DND-41 (cell line): ENCODE results near the gene TCP1.

Experiments used
- ATAC-seq: fragments of 200-7000 bp; cut with Tn5 transposase; 3 replicates; pipeline ENCODE4 v1.9.1; 2021; ENCODE audit warnings: low read depth; ENCODE audit not compliant: insufficient read depth
- DNase-seq: peaks from one replicate; pipeline ENCODE4 v3.0.0-alpha.2; 2020
- H2AFZ ChIP-seq: 2 replicates; pipeline ENCODE4 v1.6.0; 2012; ENCODE audit warnings: low read depth, low read length
- H3K27ac ChIP-seq: 2 replicates; pipeline ENCODE4 v1.5.1; 2012; ENCODE audit warnings: low read length, inconsistent platforms
- H3K27me3 ChIP-seq: fragments of 200-600 bp; sonication (generic); 2 replicates; pipeline ENCODE4 v1.6.0; 2012; ENCODE audit warnings: low read length, mild to moderate bottlenecking, inconsistent platforms; ENCODE audit not compliant: insufficient read depth, poor library complexity
- H3K36me3 ChIP-seq: 2 replicates; pipeline ENCODE4 v1.5.1; 2012; ENCODE audit warnings: low read length, inconsistent platforms; ENCODE audit not compliant: insufficient read depth
- H3K4me1 ChIP-seq: 2 replicates; pipeline ENCODE4 v1.5.1; 2012; ENCODE audit warnings: mild to moderate bottlenecking, low read length; ENCODE audit not compliant: insufficient read depth
- H3K4me2 ChIP-seq: 2 replicates; pipeline ENCODE4 v1.6.0; 2012; ENCODE audit warnings: mild to moderate bottlenecking, moderate library complexity, low read length, inconsistent platforms; ENCODE audit not compliant: insufficient read depth
- H3K4me3 ChIP-seq, 2 experiments: fragments of 200-600 bp in 1 of 2; shearing (Covaris generic) in 1 of 2; 2 replicates each; pipeline ENCODE4 v1.5.1; 2012 to 2016; ENCODE audit warnings: inconsistent platforms in 2 of 2, low read length in 2 of 2, mild to moderate bottlenecking in 2 of 2, low read depth in 1 of 2, moderate library complexity in 1 of 2
- H3K79me2 ChIP-seq: 2 replicates; pipeline ENCODE4 v1.6.0; 2012; ENCODE audit warnings: low read length, inconsistent platforms; ENCODE audit not compliant: insufficient read depth
- H3K9ac ChIP-seq: 2 replicates; pipeline ENCODE4 v1.6.0; 2012; ENCODE audit warnings: low read depth, mild to moderate bottlenecking, inconsistent platforms, low read length, moderate library complexity
- H3K9me3 ChIP-seq: 2 replicates; pipeline ENCODE4 v1.5.1; 2012; ENCODE audit warnings: low read length, moderate library complexity, mild to moderate bottlenecking, inconsistent platforms; ENCODE audit not compliant: insufficient read depth, severe bottlenecking
- H4K20me1 ChIP-seq: 2 replicates; pipeline ENCODE4 v1.6.0; 2012; ENCODE audit warnings: low read length; ENCODE audit not compliant: insufficient read depth
- CTCF ChIP-seq: IDR thresholded peaks from 2 replicates; pipeline ENCODE4 v1.5.1; 2012; ENCODE audit warnings: borderline replicate concordance, low read length, moderate library complexity, mild to moderate bottlenecking; ENCODE audit not compliant: poor library complexity, severe bottlenecking; ENCODE audit errors: extremely low read depth
- EZH2 ChIP-seq: IDR thresholded peaks from 3 replicates; pipeline ENCODE4 v1.6.1; 2012; ENCODE audit warnings: borderline replicate concordance, low read depth, mild to moderate bottlenecking, moderate library complexity, low read length, inconsistent platforms; ENCODE audit not compliant: severe bottlenecking

The TCP1 gene

GRCh38 chr6:159778542-159779103 is 10.8 kb downstream of the TCP1 start:
- DNase-seq = no peak

GRCh38 chr6:159778131-159778530 is 11.3 kb downstream of the TCP1 start:
- H3K4me2 ChIP-seq = no peak overlapping the region
- H3K4me3 ChIP-seq = no peak overlapping the region
- peaks cover 98% of the 10 kb centered on the region for H3K36me3 ChIP-seq
- H3K9me3 ChIP-seq = no peaks in the 10 kb centered on the region
- no peaks in the 10 kb centered on the region for H3K27me3 ChIP-seq
- H3K4me1 ChIP-seq = peaks cover 9% of the 10 kb centered on the region; the same call in 1 of the 2 replicates
- H4K20me1 ChIP-seq = peaks cover 27% of the 10 kb centered on the region; the same call in 1 of the 2 replicates
- H3K27ac ChIP-seq = no peak overlapping the region
- no peak overlapping the region for H3K9ac ChIP-seq
- TF ChIP-seq EZH2 = no peak
- no peak for TF ChIP-seq CTCF
- H3K79me2 ChIP-seq = peaks cover 34% of the 10 kb centered on the region
- H2AFZ ChIP-seq = no peak overlapping the region
- ATAC-seq (no peak), DNase-seq (no peak)

More at GRCh38 chr6:159778542-159779103, 10.8 kb downstream of the TCP1 start:
- H4K20me1 ChIP-seq = peaks cover 30% of the 10 kb centered on the region; the same call in 1 of the 2 replicates
- H3K27me3 ChIP-seq = no peaks in the 10 kb centered on the region
- no peak overlapping the region for H3K4me2 ChIP-seq
- H3K4me3 ChIP-seq = no peak overlapping the region
- no peaks in the 10 kb centered on the region for H3K9me3 ChIP-seq
- no peak for ATAC-seq
- H3K27ac ChIP-seq = no peak overlapping the region
- H3K36me3 ChIP-seq = peaks cover 98% of the 10 kb centered on the region
- H3K79me2 ChIP-seq = peaks cover 39% of the 10 kb centered on the region
- peaks cover 12% of the 10 kb centered on the region; the same call in 1 of the 2 replicates for H3K4me1 ChIP-seq
- TF ChIP-seq CTCF = no peak
- no peak overlapping the region for H2AFZ ChIP-seq
- no peak overlapping the region for H3K9ac ChIP-seq

GRCh38 chr6:159777240-159777904 is 12.0 kb downstream of the TCP1 start:
- peaks cover 19% of the 10 kb centered on the region; the same call in 1 of the 2 replicates for H4K20me1 ChIP-seq
- H3K36me3 ChIP-seq = peaks cover 98% of the 10 kb centered on the region
- DNase-seq (no peak), ATAC-seq (peak; percentile 30)
- H3K9ac ChIP-seq = no peak overlapping the region
- peaks cover 26% of the 10 kb centered on the region for H3K79me2 ChIP-seq
- H3K4me2 ChIP-seq = no peak overlapping the region
- TF ChIP-seq CTCF = no peak
- no peak for TF ChIP-seq EZH2
- H2AFZ ChIP-seq = no peak overlapping the region
- no peaks in the 10 kb centered on the region for H3K9me3 ChIP-seq
- H3K27me3 ChIP-seq = no peaks in the 10 kb centered on the region
- peaks cover 1% of the 10 kb centered on the region; the same call in 1 of the 2 replicates for H3K4me1 ChIP-seq
- no peak overlapping the region for H3K4me3 ChIP-seq
- H3K27ac ChIP-seq = no peak overlapping the region
